22Rv1 (cell line): ENCODE measurements around the gene CCDC40.

Experiments used
- H3K27ac ChIP-seq: fragments of 450-650 bp; 2 replicates; pipeline ENCODE4 v1.5.1; 2017
- CTCF ChIP-seq: fragments of 450-650 bp; IDR thresholded peaks from 2 replicates; pipeline ENCODE4 v1.5.1; 2017; ENCODE audit warnings: mild to moderate bottlenecking
- ZFX ChIP-seq: fragments of 450-650 bp; IDR thresholded peaks from 2 replicates; pipeline ENCODE4 v1.6.1; 2017; ENCODE audit warnings: antibody characterized with exemption, borderline replicate concordance

CCDC40 gene

GRCh38 chr17:80122926-80123505 lies 86.6 kb downstream of the CCDC40 start:
- TF ChIP-seq CTCF (no peak), ZFX (no peak)
- no peak overlapping the region for H3K27ac ChIP-seq

GRCh38 chr17:80123791-80124190 lies 87.3 kb downstream of the CCDC40 start:
- TF ChIP-seq CTCF (no peak), ZFX (no peak)
- no peak overlapping the region for H3K27ac ChIP-seq

- no peak overlapping the region for H3K27ac ChIP-seq
- TF ChIP-seq CTCF (peak; percentile 39), ZFX (no peak)
These were observed 88.0 kb downstream of the CCDC40 start for GRCh38 chr17:80124351-80124981.

GRCh38 chr17:80125656-80126448 lies 89.4 kb downstream of the CCDC40 start:
- no peak overlapping the region for H3K27ac ChIP-seq
- TF ChIP-seq CTCF, result no peak
- TF ChIP-seq ZFX, result no peak

- no peak overlapping the region for H3K27ac ChIP-seq
- TF ChIP-seq ZFX, result no peak
- TF ChIP-seq CTCF, result no peak
These were observed 89.9 kb downstream of the CCDC40 start for GRCh38 chr17:80126449-80126715.

- no peak overlapping the region for H3K27ac ChIP-seq
- TF ChIP-seq ZFX (no peak), CTCF (no peak)
These were observed 92.6 kb downstream of the CCDC40 start for GRCh38 chr17:80129006-80129565.

- no peak overlapping the region for H3K27ac ChIP-seq
- TF ChIP-seq CTCF (no peak), ZFX (no peak)
These were observed 94.5 kb downstream of the CCDC40 start for GRCh38 chr17:80130992-80131391.
